K562 (cell line): ENCODE data around the gene TMEM187. TPM values are rescaled to one million over a fixed set of nuclear protein-coding genes. Genes with fewer than 3 reads are reported as not detected.

ENCODE experiments used
- COPS2 ChIP-seq: fragments of 450-650 bp; conservative IDR thresholded peaks from 2 replicates; pipeline ENCODE4 v1.6.1; 2016; ENCODE audit warnings: mild to moderate bottlenecking, moderate library complexity
- ETS1 ChIP-seq: conservative IDR thresholded peaks from 2 replicates; pipeline ENCODE4 v1.6.1; 2011; ENCODE audit warnings: low read depth, mild to moderate bottlenecking, low read length; ENCODE audit not compliant: control insufficient read depth
- ETV5 ChIP-seq: sonication (generic); formaldehyde crosslinking; IDR thresholded peaks from 2 replicates; pipeline ENCODE4 v1.4.0; 2020; ENCODE audit warnings: low read depth, mild to moderate bottlenecking, missing genetic modification reagents
- GATAD2B ChIP-seq: fragments of 450-650 bp; IDR thresholded peaks from 2 replicates; pipeline ENCODE4 v1.6.1; 2017; ENCODE audit warnings: mild to moderate bottlenecking, borderline replicate concordance
- HOMEZ ChIP-seq: fragments of 250-450 bp; sonication (Bioruptor Pico); IDR thresholded peaks from 2 replicates; pipeline ENCODE4 v1.4.0; 2020; ENCODE audit warnings: mild to moderate bottlenecking, moderate library complexity
- KAT2B ChIP-seq: IDR thresholded peaks from one replicate; pipeline ENCODE4 v1.6.1; 2012; ENCODE audit warnings: low read depth, mild to moderate bottlenecking, control low read depth, inconsistent platforms, low read length, moderate library complexity
- KDM5B ChIP-seq: fragments of 200-600 bp; sonication (generic); IDR thresholded peaks from 2 replicates; pipeline ENCODE4 v1.6.1; 2012; ENCODE audit warnings: low read depth, mild to moderate bottlenecking, moderate library complexity, low read length, control low read depth, inconsistent platforms; ENCODE audit not compliant: insufficient replicate concordance
- MEIS2 ChIP-seq: fragments of 450-650 bp; IDR thresholded peaks from 2 replicates; pipeline ENCODE4 v1.6.1; 2014; ENCODE audit warnings: mild to moderate bottlenecking; ENCODE audit not compliant: partially characterized antibody
- NCOR1 ChIP-seq: fragments of 450-650 bp; IDR thresholded peaks from 2 replicates; pipeline ENCODE4 v1.6.1; 2016; ENCODE audit warnings: mild to moderate bottlenecking, moderate library complexity
- NONO ChIP-seq, 2 experiments: fragments of 200-400 bp in 1 of 2; fragments of 450-650 bp in 1 of 2; formaldehyde crosslinking in 1 of 2; IDR thresholded peaks; 2 replicates each; pipeline ENCODE4 v1.6.1; 2017; ENCODE audit warnings: low read depth in 2 of 2, mild to moderate bottlenecking in 2 of 2, moderate library complexity in 2 of 2, low read length in 1 of 2
- PTBP1 ChIP-seq: fragments of 200-400 bp; formaldehyde crosslinking; IDR thresholded peaks from 2 replicates; pipeline ENCODE4 v1.6.1; 2017; ENCODE audit warnings: low read depth, low read length
- SMAD1 ChIP-seq: fragments of 150-350 bp; IDR thresholded peaks from 2 replicates; pipeline ENCODE4 v1.6.1; 2014; ENCODE audit warnings: low read length, low read depth; ENCODE audit not compliant: partially characterized antibody
- TOE1 ChIP-seq, 2 experiments: fragments of 450-650 bp in 1 of 2; sonication (generic) in 1 of 2; formaldehyde crosslinking in 1 of 2; IDR thresholded peaks; 2 replicates each; pipeline versions ENCODE4 v1.7.1 to v1.8.0; 2016 to 2022; ENCODE audit warnings: borderline replicate concordance in 2 of 2, mild to moderate bottlenecking in 2 of 2, antibody characterized with exemption in 1 of 2, inconsistent platforms in 1 of 2, low read depth in 1 of 2, missing genetic modification reagents in 1 of 2, moderate library complexity in 1 of 2
- XRCC5 ChIP-seq: fragments of 200-400 bp; formaldehyde crosslinking; IDR thresholded peaks from 2 replicates; pipeline ENCODE4 v1.6.1; 2017; ENCODE audit warnings: low read depth, mild to moderate bottlenecking, low read length
- ZNF175 ChIP-seq: fragments of 200-800 bp; sonication (Bioruptor generic); IDR thresholded peaks from 2 replicates; pipeline ENCODE4 v1.6.1; 2016; ENCODE audit warnings: low read depth, mild to moderate bottlenecking, missing genetic modification characterization, missing compliant biosample characterization
- polyA plus RNA-seq, 8 experiments: library from polyadenylated mRNA; depleted of rRNA in 4 of 8; stranded (reverse) in 5 of 8; unstranded in 3 of 8; fragments of >200 nt; fragmentation: Nextera tagmentation in 2 of 8; fragmentation: Illumina TruSeq in 1 of 8; extraction: Ambion mirVana in 2 of 8; extraction: Trizol in 1 of 8; gene quantifications; 2 replicates each; pipeline versions ENCODE4 v1.2.1 to v1.2.3, GENCODE V29; 2011 to 2014; ENCODE audit warnings: inconsistent platforms in 1 of 8, missing spikeins in 1 of 8
- total RNA-seq, 7 experiments: library from RNA; depleted of rRNA in 6 of 7; stranded (reverse); fragments of >200 nt in 6 of 7; fragmentation: Illumina TruSeq in 2 of 7; extraction: Trizol in 2 of 7; gene quantifications; 2 replicates each; pipeline versions ENCODE4 v1.2.1 to v1.2.3, GENCODE V29; 2011 to 2021; ENCODE audit warnings: low replicate concordance in 1 of 7
- TF ChIP-seq, protein P1 (sequence below): fragments of 450-650 bp; IDR thresholded peaks from 2 replicates; pipeline ENCODE4 v1.6.1; 2014; ENCODE audit warnings: low read depth, mild to moderate bottlenecking, moderate library complexity, borderline replicate concordance
- TF ChIP-seq, protein P2 (sequence below), 2 experiments: IDR thresholded peaks; 2 replicates each; pipeline ENCODE4 v1.6.1; 2011; ENCODE audit warnings: borderline replicate concordance in 1 of 2, control low read depth in 1 of 2, low read depth in 1 of 2, low read length in 1 of 2, mild to moderate bottlenecking in 1 of 2, mixed read lengths in 1 of 2, moderate library complexity in 1 of 2; ENCODE audit not compliant: insufficient read depth in 1 of 2, insufficient read length in 1 of 2, poor library complexity in 1 of 2, severe bottlenecking in 1 of 2; ENCODE audit errors: extremely low read depth in 1 of 2

Gene TMEM187
- total and polyA plus RNA-seq, 9 of the 15 experiments (the other 6 are each of a cell fraction or from before 2014, with no cell fraction given), result 0.13 to 6.4 (median 1.6) TPM

DNA sequence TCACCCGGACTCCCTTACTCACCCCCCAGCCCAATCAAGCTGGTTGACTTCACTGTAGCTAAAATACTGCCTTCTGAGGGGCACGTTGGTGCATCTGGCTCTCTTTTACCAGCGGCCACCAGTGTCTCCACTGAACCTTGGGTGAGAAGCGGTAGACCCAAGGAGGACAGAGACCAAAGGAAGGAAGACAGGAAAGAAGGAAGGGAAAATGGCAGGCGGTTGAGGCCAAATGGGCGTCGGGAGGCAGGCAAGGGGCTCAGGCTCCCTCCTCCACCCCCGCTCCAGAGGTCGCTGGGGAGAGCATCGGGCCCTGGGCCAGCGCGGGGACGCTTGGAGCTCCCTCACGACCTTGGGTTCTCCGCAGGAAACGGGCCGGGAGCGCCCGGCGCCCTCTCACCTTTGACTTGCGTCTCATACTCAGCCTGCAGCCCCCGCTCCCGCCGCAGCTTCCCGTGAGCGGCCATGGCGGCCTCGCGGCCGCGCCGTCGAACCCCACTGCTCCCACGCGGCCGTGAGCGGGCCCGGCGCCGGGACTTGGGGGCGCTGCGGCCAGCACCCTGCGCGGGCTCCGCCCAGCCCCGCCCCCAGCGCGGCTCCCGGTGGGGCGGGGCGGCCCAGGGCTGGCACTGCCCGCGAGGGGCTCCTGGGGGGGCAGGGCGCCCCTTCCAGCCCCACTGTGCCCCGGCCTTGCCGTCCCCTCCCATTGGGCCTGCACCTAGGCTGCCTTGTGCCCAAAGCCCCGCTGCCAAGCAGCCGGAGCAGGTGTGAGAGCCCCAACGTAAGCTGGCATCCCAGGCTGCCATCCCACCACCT lies 46.6 kb upstream of the TMEM187 start, which contains the start of gene ARHGAP4 (continued):
- TF ChIP-seq, protein P1, sequence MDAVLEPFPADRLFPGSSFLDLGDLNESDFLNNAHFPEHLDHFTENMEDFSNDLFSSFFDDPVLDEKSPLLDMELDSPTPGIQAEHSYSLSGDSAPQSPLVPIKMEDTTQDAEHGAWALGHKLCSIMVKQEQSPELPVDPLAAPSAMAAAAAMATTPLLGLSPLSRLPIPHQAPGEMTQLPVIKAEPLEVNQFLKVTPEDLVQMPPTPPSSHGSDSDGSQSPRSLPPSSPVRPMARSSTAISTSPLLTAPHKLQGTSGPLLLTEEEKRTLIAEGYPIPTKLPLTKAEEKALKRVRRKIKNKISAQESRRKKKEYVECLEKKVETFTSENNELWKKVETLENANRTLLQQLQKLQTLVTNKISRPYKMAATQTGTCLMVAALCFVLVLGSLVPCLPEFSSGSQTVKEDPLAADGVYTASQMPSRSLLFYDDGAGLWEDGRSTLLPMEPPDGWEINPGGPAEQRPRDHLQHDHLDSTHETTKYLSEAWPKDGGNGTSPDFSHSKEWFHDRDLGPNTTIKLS, result no peak
- TF ChIP-seq HOMEZ (CRISPR knock-in tag) (no peak), NONO (IDR thresholded peaks at IDR 0.05; ENCODE audit: low read depth in 2 of 2, low read length in 1 of 2) (peak; percentile 28 to 95; a peak in 3 of 4 replicates), KAT2B (no peak), KDM5B (peak; percentile 78), COPS2 (no peak), TOE1 (IDR thresholded peaks at IDR 0.05; ENCODE audit: borderline replicate concordance) (0 out of 2 replicates have a peak, but pooled peaks have one; percentile 18), TOE1 (CRISPR knock-in tag; IDR thresholded peaks at IDR 0.05; ENCODE audit: borderline replicate concordance, low read depth) (no peak), ETV5 (CRISPR knock-in tag) (no peak), ZNF175 (CRISPR knock-in tag) (peak; percentile 44; the same call in 1 of the 2 replicates), PTBP1 (peak; percentile 87), XRCC5 (peak; percentile 86; the same call in 1 of the 2 replicates), NCOR1 (peak; percentile 64), ETS1 (peak; percentile 73), MEIS2 (no peak), SMAD1 (peak; percentile 77), GATAD2B (peak; percentile 87)
- TF ChIP-seq, protein P2, sequence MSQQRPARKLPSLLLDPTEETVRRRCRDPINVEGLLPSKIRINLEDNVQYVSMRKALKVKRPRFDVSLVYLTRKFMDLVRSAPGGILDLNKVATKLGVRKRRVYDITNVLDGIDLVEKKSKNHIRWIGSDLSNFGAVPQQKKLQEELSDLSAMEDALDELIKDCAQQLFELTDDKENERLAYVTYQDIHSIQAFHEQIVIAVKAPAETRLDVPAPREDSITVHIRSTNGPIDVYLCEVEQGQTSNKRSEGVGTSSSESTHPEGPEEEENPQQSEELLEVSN (IDR thresholded peaks at IDR 0.05; ENCODE audit: borderline replicate concordance in 1 of 2, extremely low read depth in 1 of 2, insufficient read depth in 1 of 2, insufficient read length in 1 of 2, low read depth in 1 of 2, low read length in 1 of 2, poor library complexity in 1 of 2, severe bottlenecking in 1 of 2), result peak; percentile 95 to 98
